Activated T-helper 2 cell treated with anti-CD3 and anti-CD28 coated beads, Interferon-gamma antibody, Interleukin-2, Interleukin-4, amounts not matched to agents 10 μg/mL and 5 μg/mL and 100 μg/mL, durations not matched to agents 14 hours and 24 hours and 36 hours (primary cell): ENCODE data around the gene SSX7. TPM values are rescaled to one million over a fixed set of nuclear protein-coding genes. Genes with fewer than 3 reads are reported as not detected.
"Not testable (repeated sequence)": the region's sequence is repeated elsewhere in the genome, so short reads cannot be mapped to it uniquely, and the experiment has no call there.

ENCODE experiments used
- DNase-seq: peaks from one replicate; pipeline ENCODE4 v3.0.0; 2021; ENCODE audit warnings: low spot score
- H3K27ac Mint-ChIP-seq: one replicate; pipeline ENCODE4 v1.8.0; 2021; ENCODE audit warnings: mixed read lengths
- H3K27me3 Mint-ChIP-seq: one replicate; pipeline ENCODE4 v1.8.0; 2021; ENCODE audit warnings: low read depth, mixed read lengths
- H3K36me3 Mint-ChIP-seq: one replicate; pipeline ENCODE4 v1.8.0; 2021; ENCODE audit warnings: low read depth, mixed read lengths
- H3K4me1 Mint-ChIP-seq: one replicate; pipeline ENCODE4 v1.8.0; 2021; ENCODE audit warnings: low read depth, mixed read lengths
- H3K4me3 Mint-ChIP-seq: one replicate; pipeline ENCODE4 v1.8.0; 2021; ENCODE audit warnings: low read depth, mild to moderate bottlenecking, moderate library complexity, mixed read lengths
- H3K9me3 Mint-ChIP-seq: one replicate; pipeline ENCODE4 v1.8.0; 2021; ENCODE audit warnings: mixed read lengths
- intact Hi-C: fragments of 100-400 bp; cut with micrococcal nuclease; formaldehyde crosslinking; loops from one replicate; pipeline ENCODE4 v1.15.1; 2023
- total RNA-seq: library from RNA; stranded (reverse); gene quantifications from 2 replicates; pipeline ENCODE4 v1.2.3, GENCODE V29; 2022

SSX7 gene, protein sequence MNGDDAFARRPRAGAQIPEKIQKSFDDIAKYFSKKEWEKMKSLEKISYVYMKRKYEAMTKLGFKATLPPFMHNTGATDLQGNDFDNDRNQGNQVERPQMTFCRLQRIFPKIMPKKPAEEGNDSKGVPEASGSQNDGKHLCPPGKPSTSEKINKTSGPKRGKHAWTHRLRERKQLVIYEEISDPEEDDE
- not detected in 2 replicates for total RNA-seq

DNA sequence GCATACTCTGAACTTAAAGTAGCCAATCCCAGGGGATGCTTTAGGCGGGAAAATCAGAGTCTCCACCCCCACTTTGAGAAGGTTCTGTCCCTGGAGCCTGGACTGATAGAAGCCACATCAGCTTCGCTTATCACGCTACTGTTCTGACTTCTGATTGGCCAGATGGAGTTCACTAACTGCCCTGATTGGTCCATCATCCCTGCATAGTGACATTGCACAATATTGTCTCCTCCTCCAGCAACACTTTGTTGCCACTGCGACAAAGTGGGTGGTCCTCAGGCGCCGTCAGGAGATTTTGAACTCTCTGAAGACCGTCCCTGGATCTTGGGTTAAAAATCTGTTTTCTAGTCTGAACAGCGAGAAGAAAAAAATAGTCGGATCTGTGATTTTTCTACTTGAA is at the start of gene SSX7:
Gene SSX7 (minus strand): TSS at position 101 of the 400 bp plus-strand sequence. CDS start 1,428 bp downstream, outside the sequence.
- H3K27me3 Mint-ChIP-seq, H3K4me1 Mint-ChIP-seq, DNase-seq, H3K27ac Mint-ChIP-seq, H3K9me3 Mint-ChIP-seq, intact Hi-C loops, H3K4me3 Mint-ChIP-seq, H3K36me3 Mint-ChIP-seq: not testable (repeated sequence)

DNA sequence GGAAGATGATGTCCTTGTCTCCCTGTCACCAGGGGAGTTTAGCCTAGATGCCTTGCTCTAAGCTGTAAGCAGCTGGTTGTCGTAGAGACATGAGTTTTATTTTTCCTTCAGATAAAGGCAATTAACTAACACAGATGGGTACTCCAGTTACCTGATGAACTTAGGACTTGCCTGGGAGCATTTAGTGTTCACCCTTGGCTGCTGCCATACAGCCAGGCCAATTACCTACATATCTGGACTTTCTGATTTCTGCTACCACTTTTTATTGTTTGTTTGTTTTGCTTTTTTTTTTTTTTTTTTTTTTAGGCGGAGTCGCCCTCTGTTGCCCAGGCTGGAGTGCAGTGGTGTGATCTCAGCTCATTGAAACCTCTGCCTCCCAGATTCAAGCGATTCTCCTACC is 37.3 kb upstream of the SSX7 start:
- H3K4me3 Mint-ChIP-seq, DNase-seq, H3K27ac Mint-ChIP-seq, H3K36me3 Mint-ChIP-seq, intact Hi-C loops, H3K27me3 Mint-ChIP-seq, H3K9me3 Mint-ChIP-seq, H3K4me1 Mint-ChIP-seq: not testable (repeated sequence)

DNA sequence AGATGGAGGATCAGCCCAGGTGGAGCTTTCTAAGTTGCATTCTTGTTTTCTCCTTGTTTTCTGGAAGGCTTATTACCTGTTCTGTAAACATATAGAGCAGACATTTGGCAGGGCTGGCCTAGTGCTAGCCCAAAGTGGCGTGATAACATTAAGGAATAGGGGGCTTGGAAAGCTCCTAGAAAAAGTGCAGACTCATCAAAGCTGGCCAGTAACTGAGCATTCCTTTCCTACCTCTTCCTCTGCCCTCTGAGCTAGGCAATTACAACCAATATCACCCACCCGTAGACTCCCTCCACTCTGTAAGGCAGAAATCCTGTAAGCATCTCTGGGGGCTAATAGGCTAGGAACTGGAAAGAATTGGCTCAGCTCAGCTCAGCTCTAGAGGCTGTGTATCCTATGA is 7.5 kb upstream of the SSX7 start:
- H3K9me3 Mint-ChIP-seq, H3K27me3 Mint-ChIP-seq: not testable (repeated sequence)

DNA sequence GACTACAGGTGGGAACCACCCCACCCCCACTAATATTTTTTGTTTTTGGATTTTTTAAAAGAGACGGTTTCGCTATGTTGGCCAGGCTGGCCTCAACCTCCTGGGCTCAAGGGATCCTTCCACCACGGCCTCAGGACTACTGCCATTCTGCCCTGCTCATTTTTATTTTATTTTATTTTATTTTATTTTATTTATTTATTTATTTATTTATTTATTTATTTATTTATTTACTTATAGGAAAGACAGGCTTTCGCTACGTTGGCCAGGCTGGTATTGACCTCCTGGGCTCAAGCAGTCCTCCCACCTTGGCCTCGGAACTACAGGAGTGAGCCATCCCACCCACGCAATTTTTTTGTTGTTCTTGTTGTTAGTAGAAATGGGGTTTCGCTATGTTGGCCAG is 775 bp upstream of the SSX7 start:
- H3K27me3 Mint-ChIP-seq, DNase-seq, H3K9me3 Mint-ChIP-seq, H3K36me3 Mint-ChIP-seq, intact Hi-C loops, H3K4me3 Mint-ChIP-seq, H3K27ac Mint-ChIP-seq, H3K4me1 Mint-ChIP-seq: not testable (repeated sequence)

More for the DNA sequence above, 7.5 kb upstream of the SSX7 start:
- H3K4me3 Mint-ChIP-seq, H3K4me1 Mint-ChIP-seq, DNase-seq, intact Hi-C loops, H3K36me3 Mint-ChIP-seq, H3K27ac Mint-ChIP-seq: not testable (repeated sequence)

DNA sequence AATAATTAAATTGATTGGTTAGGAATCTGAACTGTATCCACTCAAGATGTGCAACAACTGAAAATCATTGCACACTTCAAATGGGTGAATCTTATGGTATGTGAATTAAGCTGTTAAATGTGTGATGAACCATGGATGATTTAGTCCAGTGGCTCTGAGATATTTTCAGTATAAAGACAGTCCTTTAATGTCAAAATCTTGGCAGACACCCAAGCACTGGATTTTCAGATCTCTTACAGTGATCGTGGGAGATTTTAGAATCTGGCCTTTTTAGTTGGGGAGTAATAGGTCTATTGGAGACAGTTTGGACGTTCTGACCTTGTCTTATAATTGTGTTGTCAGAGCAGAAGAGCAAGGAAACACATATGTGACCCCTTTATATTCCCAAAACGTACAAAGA is 4.0 kb downstream of the SSX7 start:
- H3K4me3 Mint-ChIP-seq, H3K27ac Mint-ChIP-seq, H3K27me3 Mint-ChIP-seq, H3K4me1 Mint-ChIP-seq, intact Hi-C loops, DNase-seq, H3K36me3 Mint-ChIP-seq, H3K9me3 Mint-ChIP-seq: not testable (repeated sequence)

DNA sequence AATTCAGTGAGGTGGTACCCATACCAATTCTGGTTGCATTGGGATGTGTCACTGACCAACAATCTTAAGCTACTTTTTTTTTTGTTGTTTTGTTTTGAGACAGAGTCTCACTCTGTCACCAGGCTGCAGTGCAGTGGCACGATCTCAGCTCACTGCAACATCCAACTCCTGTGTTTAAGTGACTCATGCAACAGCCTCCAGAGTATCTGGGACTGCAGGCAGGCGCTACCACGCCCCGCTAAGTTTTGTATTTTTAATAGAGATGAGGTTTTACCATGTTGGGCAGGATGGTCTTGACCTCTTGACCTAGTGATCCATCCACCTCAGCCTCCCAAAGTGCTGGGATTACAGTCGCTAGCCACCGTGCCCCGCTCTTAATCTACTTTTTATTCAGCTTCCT is 5.7 kb downstream of the SSX7 start:
- H3K4me3 Mint-ChIP-seq, H3K27me3 Mint-ChIP-seq, H3K9me3 Mint-ChIP-seq, intact Hi-C loops, H3K36me3 Mint-ChIP-seq, DNase-seq, H3K4me1 Mint-ChIP-seq, H3K27ac Mint-ChIP-seq: not testable (repeated sequence)

DNA sequence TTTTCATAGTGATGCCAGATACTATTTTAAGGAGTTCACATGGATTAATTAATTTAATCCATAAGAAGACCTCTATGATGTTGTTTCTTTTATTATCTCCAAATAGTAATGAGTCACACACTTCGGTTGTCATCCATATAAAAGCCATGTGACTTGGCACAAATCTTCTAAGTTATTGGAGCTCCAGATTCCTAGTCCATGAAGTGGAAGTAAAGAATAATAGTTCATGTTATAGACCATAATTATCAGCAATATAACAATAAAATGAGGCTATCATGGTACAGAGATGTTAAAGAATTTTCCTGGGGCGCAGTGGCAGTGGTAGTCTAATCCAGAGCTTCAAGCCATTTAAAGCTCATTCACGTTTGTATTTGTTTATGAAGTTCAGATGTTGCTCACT is 26.2 kb downstream of the SSX7 start:
- H3K9me3 Mint-ChIP-seq, H3K36me3 Mint-ChIP-seq, DNase-seq, intact Hi-C loops, H3K27me3 Mint-ChIP-seq, H3K27ac Mint-ChIP-seq, H3K4me3 Mint-ChIP-seq, H3K4me1 Mint-ChIP-seq: not testable (repeated sequence)

DNA sequence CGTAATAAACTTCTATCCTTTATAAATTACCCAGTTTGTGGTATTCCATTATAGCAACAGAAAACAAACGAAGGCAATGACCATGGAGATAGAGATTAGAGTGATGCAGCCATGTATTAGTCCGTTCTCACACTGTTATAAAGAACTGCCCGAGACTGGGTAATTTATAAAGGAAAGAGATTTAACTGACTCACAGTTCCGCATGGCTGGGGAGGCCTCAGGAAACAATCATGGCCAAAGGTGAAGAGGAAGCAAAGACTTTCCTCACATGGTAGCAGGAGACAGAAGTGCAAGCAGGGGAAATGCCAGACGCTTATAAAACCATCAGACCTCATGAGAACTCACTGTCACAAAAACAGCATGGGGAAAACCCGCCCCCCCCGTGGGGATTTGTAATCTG is 34.0 kb downstream of the SSX7 start:
- H3K9me3 Mint-ChIP-seq, H3K4me3 Mint-ChIP-seq, DNase-seq, H3K27me3 Mint-ChIP-seq, H3K36me3 Mint-ChIP-seq, intact Hi-C loops, H3K4me1 Mint-ChIP-seq, H3K27ac Mint-ChIP-seq: not testable (repeated sequence)

DNA sequence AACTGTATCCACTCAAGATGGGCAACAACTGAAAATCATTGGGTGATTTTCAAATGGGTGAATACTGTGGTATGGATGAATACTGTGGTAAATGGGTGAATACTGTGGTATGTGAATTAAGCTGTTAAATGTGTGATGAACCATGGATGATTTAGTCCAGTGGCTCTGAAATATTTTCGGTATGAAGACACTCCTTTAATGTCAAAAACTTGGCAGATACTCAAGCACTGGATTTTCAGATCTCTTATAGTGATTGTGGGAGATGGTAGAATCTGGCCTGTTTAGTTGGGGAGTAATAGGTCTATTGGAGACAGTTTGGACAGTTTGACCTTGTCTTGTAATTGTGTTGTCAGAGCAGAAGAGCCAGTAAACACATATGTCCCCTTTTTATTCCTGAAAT is 45.7 kb downstream of the SSX7 start:
- Mint-ChIP-seq H3K4me1 (no peaks in the 10 kb centered on the region), H3K4me3 (no peak overlapping the region), H3K9me3 (no peaks in the 10 kb centered on the region), H3K27ac (no peak overlapping the region), H3K27me3 (peaks cover 2% of the 10 kb centered on the region), H3K36me3 (no peaks in the 10 kb centered on the region)
- intact Hi-C loops: no loop called here
- no peak for DNase-seq

DNA sequence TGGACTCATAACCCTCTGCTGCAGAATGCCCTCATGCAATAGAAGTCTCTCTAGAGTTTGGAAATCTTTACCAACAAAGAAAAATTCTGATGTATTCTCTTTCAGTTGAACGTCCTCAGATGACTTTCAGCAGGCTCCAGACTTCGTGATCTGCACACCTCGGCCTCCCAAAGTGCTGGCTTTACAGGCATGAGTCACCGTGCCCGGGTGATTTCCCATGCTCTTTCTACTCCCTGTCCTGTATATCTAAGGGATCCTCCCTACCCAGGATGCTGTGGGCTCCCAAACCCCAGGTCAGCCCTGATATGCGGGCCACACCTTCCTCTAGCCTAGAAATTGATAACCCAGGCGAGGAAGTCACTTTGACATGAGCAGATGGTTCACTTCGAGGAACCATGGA is 51.5 kb downstream of the SSX7 start:
- DNase-seq, H3K27me3 Mint-ChIP-seq, intact Hi-C loops, H3K27ac Mint-ChIP-seq, H3K9me3 Mint-ChIP-seq, H3K4me3 Mint-ChIP-seq, H3K36me3 Mint-ChIP-seq, H3K4me1 Mint-ChIP-seq: not testable (repeated sequence)

DNA sequence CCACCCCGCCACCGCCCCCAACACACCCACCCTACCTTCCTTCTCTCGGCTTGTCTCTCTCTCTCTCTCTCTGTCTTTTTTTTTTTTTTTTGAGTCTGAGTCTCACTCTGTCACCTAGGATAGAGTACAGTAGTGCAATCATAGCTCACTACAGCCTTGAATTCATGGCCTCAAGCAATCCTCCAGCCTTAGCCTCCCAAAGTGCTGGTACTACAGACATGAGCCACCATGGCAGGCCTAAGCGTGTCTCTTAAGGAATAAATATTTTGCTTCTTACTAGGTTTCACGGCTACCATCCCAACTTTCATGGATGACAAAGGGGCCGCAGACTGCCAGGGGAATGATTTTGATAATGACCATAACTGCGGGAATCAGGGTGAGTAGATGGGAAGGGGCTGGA is 55.8 kb downstream of the SSX7 start:
- intact Hi-C loops: no loop called here
- no peak overlapping the region for H3K27ac Mint-ChIP-seq
- DNase-seq: no peak
- no peaks in the 10 kb centered on the region for H3K4me1 Mint-ChIP-seq
- H3K9me3 Mint-ChIP-seq: no peaks in the 10 kb centered on the region
- H3K4me3 Mint-ChIP-seq: no peak overlapping the region
- H3K27me3 Mint-ChIP-seq: no peaks in the 10 kb centered on the region
- no peaks in the 10 kb centered on the region for H3K36me3 Mint-ChIP-seq

DNA sequence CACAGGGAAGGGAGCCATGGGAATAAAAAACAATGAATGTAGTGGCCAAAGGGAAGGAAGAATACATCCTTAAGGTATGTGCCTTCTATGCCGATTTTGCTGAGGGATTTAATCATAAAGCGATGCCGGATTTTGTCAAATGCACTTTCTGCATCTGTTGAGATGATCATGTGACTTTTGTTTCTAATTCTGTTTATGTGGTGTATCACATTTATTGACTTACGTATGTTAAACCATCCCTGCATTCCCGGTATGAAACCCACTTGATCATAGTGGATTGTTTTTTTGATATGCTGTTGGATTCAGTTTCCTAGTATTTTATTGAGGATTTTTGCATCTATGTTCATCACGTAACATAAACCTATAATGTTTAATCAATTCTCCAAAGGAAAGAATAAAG is 60.0 kb downstream of the SSX7 start:
- H3K27ac Mint-ChIP-seq: no peak overlapping the region
- intact Hi-C loops: no loop called here
- H3K4me3 Mint-ChIP-seq: no peak overlapping the region
- no peaks in the 10 kb centered on the region for H3K27me3 Mint-ChIP-seq
- no peaks in the 10 kb centered on the region for H3K9me3 Mint-ChIP-seq
- no peaks in the 10 kb centered on the region for H3K4me1 Mint-ChIP-seq
- DNase-seq: no peak
- no peaks in the 10 kb centered on the region for H3K36me3 Mint-ChIP-seq
